ENCODE data around the gene FAM163A.

The FAM163A gene

DNA sequence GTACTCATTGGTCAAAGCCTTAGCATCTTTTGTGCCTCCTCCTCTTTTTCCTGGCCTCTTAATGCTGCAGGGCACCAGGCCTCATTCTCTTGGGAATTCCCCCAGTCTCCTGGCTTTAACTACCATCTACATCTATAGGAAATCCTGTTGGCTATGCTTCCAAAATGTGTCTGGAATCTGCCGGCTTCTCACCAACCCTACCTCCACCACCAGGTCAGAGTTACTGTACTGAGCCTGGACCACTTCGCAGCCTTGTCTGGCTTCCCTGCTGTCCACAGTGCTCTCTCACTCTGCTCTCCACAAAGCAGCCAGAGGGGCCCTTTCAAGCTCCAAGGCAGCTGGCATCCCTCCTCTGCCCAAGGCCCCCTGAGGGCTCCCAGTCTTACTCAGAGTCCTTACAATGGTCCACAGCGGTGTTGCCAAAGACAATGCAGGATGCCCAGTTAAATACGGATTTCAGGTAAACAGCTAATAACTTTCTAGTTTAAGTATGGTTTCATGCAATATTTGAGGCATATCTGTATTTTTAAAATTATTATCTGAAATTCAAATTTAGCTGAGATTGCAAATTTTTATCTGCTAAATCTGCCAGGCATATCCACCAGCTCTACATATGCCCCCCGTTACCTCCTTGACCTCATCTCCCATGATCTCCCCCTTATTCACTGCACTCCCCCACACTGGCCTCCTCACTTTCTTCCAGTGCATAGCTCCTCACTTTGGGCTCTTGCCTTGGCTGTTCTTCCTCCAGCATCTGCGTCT is 34.5 kb upstream of the FAM163A start:
- H3K4me3 ChIP-seq (ENCODE audit: low read depth, low read length), result no peak overlapping the region
- H3K27ac ChIP-seq, result no peak overlapping the region
- H3K9me3 ChIP-seq (ENCODE audit: severe bottlenecking), result no peaks in the 10 kb centered on the region
- no peaks in the 10 kb centered on the region for H3K27me3 ChIP-seq (ENCODE audit: insufficient read depth, low read depth, severe bottlenecking)
- DNase-seq, result no peak
- TF ChIP-seq, protein P1, sequence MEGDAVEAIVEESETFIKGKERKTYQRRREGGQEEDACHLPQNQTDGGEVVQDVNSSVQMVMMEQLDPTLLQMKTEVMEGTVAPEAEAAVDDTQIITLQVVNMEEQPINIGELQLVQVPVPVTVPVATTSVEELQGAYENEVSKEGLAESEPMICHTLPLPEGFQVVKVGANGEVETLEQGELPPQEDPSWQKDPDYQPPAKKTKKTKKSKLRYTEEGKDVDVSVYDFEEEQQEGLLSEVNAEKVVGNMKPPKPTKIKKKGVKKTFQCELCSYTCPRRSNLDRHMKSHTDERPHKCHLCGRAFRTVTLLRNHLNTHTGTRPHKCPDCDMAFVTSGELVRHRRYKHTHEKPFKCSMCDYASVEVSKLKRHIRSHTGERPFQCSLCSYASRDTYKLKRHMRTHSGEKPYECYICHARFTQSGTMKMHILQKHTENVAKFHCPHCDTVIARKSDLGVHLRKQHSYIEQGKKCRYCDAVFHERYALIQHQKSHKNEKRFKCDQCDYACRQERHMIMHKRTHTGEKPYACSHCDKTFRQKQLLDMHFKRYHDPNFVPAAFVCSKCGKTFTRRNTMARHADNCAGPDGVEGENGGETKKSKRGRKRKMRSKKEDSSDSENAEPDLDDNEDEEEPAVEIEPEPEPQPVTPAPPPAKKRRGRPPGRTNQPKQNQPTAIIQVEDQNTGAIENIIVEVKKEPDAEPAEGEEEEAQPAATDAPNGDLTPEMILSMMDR (IDR thresholded peaks at IDR 0.05; ENCODE audit: low read depth, low read length), result no peak
- H3K36me3 ChIP-seq, result no peaks in the 10 kb centered on the region

DNA sequence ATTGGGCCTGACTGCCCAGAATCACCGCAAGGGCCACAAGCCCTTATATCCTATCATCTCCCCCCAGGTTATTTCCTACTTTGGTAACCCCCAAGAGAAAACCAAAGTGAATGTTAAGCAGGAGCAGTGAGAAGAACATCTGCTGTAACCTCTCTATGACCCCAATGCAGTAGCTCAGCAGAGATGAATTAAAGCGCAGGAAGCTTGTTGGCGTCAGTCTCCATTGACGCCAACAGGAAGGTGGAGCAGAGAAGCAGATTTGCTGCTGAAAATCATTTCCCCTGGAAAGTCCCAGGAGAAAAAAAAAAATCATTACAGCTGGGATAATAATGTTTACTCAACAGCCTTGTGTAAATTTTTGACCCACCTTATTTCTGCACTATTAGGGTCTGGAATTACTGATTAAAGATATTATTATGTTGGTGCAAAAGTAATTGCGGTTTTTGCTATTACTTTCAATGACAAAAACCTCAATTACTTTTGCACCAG is 33.2 kb upstream of the FAM163A start:
- no peaks in the 10 kb centered on the region for H3K36me3 ChIP-seq
- no peak overlapping the region for H3K4me3 ChIP-seq (ENCODE audit: low read depth, low read length)
- TF ChIP-seq, protein P1 (IDR thresholded peaks at IDR 0.05; ENCODE audit: low read depth, low read length), result no peak
- H3K27me3 ChIP-seq (ENCODE audit: insufficient read depth, low read depth, severe bottlenecking), result no peaks in the 10 kb centered on the region
- DNase-seq, result no peak
- peaks cover 8% of the 10 kb centered on the region for H3K9me3 ChIP-seq (ENCODE audit: severe bottlenecking)
- H3K27ac ChIP-seq, result no peak overlapping the region

DNA sequence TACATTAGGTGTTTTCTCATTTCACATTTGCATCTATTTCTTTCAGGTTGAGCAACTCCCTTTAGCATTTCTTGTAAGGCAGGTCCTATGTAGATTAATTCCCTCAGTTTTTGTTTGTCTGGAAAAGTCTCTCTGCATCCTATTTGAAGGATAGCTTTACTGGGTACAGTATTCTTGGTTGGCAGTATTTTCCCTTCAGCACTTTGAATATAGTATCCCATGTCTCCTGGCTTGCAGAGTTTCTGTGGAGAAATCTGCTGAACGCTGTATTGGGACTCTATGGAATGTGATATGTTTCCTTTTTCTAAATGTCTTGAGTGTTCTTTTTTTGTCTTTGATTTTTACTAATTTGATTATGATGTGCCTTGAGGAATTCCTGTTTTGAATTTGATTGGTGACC is 28.9 kb upstream of the FAM163A start:
- TF ChIP-seq, protein P1 (IDR thresholded peaks at IDR 0.05; ENCODE audit: low read depth, low read length), result no peak
- peaks cover 34% of the 10 kb centered on the region for H3K9me3 ChIP-seq (ENCODE audit: severe bottlenecking)
- no peak for DNase-seq
- H3K27ac ChIP-seq, result no peak overlapping the region
- no peaks in the 10 kb centered on the region for H3K36me3 ChIP-seq
- H3K27me3 ChIP-seq (ENCODE audit: insufficient read depth, low read depth, severe bottlenecking), result no peaks in the 10 kb centered on the region
- no peak overlapping the region for H3K4me3 ChIP-seq (ENCODE audit: low read depth, low read length)

DNA sequence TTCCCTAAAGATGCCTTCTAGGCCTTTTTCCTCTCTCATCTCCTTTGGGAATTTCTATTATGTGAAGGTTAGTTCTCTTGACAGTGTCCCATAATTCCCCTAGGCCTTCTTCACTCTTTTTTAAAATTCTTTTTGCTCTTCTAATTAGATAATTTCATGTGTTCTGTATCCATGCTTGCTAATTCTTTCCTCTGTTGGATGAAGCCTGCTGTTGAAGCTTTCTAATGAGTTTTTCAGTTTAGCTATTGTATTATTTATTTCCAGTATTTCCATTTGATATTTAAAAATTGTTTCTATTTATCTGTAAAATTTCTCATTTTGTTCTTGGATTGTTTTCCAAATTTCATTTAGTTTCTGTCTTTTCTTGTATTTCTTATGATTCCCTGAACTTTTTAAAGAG is 28.5 kb upstream of the FAM163A start:
- DNase-seq, result no peak
- TF ChIP-seq, protein P1 (IDR thresholded peaks at IDR 0.05; ENCODE audit: low read depth, low read length), result no peak
- no peak overlapping the region for H3K27ac ChIP-seq
- H3K27me3 ChIP-seq (ENCODE audit: insufficient read depth, low read depth, severe bottlenecking), result no peaks in the 10 kb centered on the region
- H3K36me3 ChIP-seq, result no peaks in the 10 kb centered on the region
- no peak overlapping the region for H3K4me3 ChIP-seq (ENCODE audit: low read depth, low read length)
- peaks cover 38% of the 10 kb centered on the region for H3K9me3 ChIP-seq (ENCODE audit: severe bottlenecking)

DNA sequence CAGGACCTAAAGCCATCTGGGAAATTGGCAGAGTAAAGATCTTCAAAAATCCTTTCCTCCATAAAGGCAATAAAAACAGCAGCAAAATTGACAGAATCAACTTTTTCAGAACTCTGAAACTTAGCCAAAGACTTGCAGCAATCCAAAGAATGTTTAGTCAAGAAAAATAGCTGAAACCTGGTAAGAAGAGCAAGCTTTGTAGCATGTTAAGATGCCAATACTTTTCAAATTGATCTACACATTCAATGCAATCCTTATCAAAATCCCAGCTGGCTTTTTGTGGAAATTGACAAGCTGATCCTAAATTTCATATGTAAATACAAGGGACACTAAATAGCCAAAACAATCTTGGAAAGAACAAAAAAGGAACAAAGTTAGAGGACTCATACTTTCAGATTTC is 23.8 kb upstream of the FAM163A start:
- no peak overlapping the region for H3K4me3 ChIP-seq (ENCODE audit: low read depth, low read length)
- peaks cover 44% of the 10 kb centered on the region for H3K9me3 ChIP-seq (ENCODE audit: severe bottlenecking)
- DNase-seq, result no peak
- H3K36me3 ChIP-seq, result no peaks in the 10 kb centered on the region
- H3K27ac ChIP-seq, result no peak overlapping the region
- H3K27me3 ChIP-seq (ENCODE audit: insufficient read depth, low read depth, severe bottlenecking), result no peaks in the 10 kb centered on the region
- TF ChIP-seq, protein P1 (IDR thresholded peaks at IDR 0.05; ENCODE audit: low read depth, low read length), result no peak

DNA sequence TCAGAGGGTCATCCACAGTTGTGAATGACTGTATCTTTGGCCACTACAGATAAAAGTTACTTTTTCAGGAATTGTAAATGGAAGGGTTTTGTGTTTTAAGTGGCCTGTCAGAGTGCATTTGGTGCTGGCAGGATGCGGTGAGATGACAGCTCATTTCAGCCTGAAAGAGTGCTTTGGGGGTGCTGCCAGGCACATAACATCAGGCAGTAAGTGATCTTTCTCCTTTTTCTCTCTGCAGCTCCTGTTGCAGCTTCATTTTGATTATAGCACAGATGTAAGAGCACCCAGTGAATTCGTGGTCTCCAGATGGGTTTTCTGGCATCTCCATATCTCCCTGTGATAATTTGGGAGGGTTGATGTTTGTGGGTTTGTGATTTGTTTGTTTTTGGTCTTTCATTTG is 14.8 kb upstream of the FAM163A start:
- H3K27ac ChIP-seq, result no peak overlapping the region
- H3K9me3 ChIP-seq (ENCODE audit: severe bottlenecking), result no peaks in the 10 kb centered on the region
- DNase-seq, result no peak
- H3K27me3 ChIP-seq (ENCODE audit: insufficient read depth, low read depth, severe bottlenecking), result no peaks in the 10 kb centered on the region
- no peaks in the 10 kb centered on the region for H3K36me3 ChIP-seq
- H3K4me3 ChIP-seq (ENCODE audit: low read depth, low read length), result no peak overlapping the region
- TF ChIP-seq, protein P1 (IDR thresholded peaks at IDR 0.05; ENCODE audit: low read depth, low read length), result no peak

Measured in WERI-Rb-1 (cell line).